Myocyte (in vitro differentiated cells): Measurements from ENCODE around the gene LYVE1. TPM values are rescaled to one million over a fixed set of nuclear protein-coding genes. Genes with fewer than 3 reads are reported as not detected.
A peak's percentile ranks its signal among the peaks of the same experiment; 100 is the strongest.
"Not testable (repeated sequence)": the region's sequence is repeated elsewhere in the genome, so short reads cannot be mapped to it uniquely, and the experiment has no call there.

ENCODE experiments used
- DNase-seq: peaks from one replicate; pipeline ENCODE4 v3.0.0-alpha.2; 2012; ENCODE audit warnings: low read depth
- polyA plus RNA-seq: library from polyadenylated mRNA; unstranded; fragments of >200 nt; gene quantifications from one replicate; pipeline ENCODE4 v1.2.1, GENCODE V29; 2012; ENCODE audit warnings: missing spikeins
- total RNA-seq: library from RNA; depleted of rRNA; stranded (reverse); fragments of >200 nt; gene quantifications from 2 replicates; pipeline ENCODE4 v1.2.3, GENCODE V29; 2014

Gene LYVE1, protein sequence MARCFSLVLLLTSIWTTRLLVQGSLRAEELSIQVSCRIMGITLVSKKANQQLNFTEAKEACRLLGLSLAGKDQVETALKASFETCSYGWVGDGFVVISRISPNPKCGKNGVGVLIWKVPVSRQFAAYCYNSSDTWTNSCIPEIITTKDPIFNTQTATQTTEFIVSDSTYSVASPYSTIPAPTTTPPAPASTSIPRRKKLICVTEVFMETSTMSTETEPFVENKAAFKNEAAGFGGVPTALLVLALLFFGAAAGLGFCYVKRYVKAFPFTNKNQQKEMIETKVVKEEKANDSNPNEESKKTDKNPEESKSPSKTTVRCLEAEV
- total RNA-seq = not detected in 2 replicates
- not detected for polyA plus RNA-seq

GRCh38 chr11:10568486-10568941, at the start of gene LYVE1:
Gene LYVE1 (minus strand): TSS chr11:10568665. CDS start chr11:10568532, 133 bp downstream.
- DNase-seq = no peak

- DNase-seq = no peak
Observed at GRCh38 chr11:10617551-10617950, 49.1 kb upstream of the LYVE1 start.

GRCh38 chr11:10611979-10612862, 43.8 kb upstream of the LYVE1 start:
- DNase-seq = no peak

GRCh38 chr11:10609636-10610035, 41.2 kb upstream of the LYVE1 start:
- no peak for DNase-seq

DNA sequence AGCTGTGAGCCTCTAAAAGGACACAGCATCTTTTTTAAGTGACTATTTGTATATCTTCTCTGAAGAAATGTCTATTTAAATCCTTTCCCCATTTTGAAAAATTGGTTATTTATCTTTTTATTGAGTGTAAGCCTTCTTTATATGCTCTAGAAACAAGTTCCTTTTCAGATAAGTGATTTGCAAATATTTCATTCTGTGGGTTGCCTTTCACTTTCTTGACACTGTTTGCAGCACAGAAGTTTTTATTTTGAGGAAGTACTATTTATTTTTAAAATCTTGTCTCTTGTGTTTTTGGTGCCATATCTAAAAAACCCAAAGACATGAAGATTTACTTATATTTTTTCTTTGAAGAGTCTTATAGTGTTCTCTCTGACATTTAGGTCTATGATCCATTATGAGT, 40.1 kb upstream of the LYVE1 start:
- DNase-seq = no peak

GRCh38 chr11:10607462-10608132, 39.1 kb upstream of the LYVE1 start:
- no peak for DNase-seq

- DNase-seq = no peak
Observed at GRCh38 chr11:10606536-10607208, 38.2 kb upstream of the LYVE1 start.

DNA sequence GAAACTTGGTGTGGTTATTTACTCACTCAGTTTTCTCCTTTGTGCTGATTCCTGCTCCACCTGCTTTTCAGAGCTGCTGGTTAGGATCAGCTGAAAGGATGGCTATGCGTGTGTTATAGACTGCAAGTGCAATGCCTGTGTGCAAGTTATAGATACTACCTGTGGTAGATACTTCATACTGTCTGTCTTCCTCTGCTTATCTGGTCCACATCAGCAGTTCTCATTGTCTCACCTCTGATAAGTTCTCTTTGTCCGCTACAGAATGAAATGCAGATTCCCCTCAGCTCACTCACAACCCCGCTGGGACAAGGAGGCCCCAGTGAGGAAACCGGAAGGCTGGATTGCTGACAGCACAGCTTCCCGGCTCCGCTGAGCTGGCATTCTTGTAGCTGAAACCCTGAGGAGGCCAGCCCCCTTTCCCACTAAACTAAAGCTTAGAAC, 37.5 kb upstream of the LYVE1 start:
- DNase-seq = peak; percentile 72

GRCh38 chr11:10604798-10605197, 36.3 kb upstream of the LYVE1 start:
- DNase-seq = no peak

GRCh38 chr11:10604340-10604748, 35.9 kb upstream of the LYVE1 start:
- DNase-seq = peak; percentile 77

GRCh38 chr11:10603721-10604297, 35.3 kb upstream of the LYVE1 start:
- no peak for DNase-seq

- DNase-seq = no peak
Observed at GRCh38 chr11:10602945-10603344, 34.5 kb upstream of the LYVE1 start.

- DNase-seq = no peak
Observed at GRCh38 chr11:10602366-10602765, 33.9 kb upstream of the LYVE1 start.

DNA sequence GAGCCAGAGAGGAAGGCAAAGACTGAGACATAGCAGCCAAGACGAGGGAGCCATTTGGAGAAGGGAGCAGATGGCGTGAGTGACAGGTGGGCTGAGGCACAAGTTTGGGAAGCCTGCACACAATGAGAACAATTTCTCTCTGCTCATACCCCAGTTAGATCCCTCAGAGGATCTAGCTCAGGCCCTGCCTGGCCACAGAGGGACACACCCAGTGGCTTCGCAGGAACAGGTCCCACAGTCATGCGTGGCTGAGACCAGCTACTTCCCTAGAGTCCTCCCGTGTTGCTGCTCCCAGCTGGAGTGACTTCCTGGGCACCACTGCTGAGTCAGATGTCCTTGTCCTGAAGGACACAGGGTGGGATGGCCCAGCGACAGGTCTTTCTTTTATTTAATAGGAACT, 33.4 kb upstream of the LYVE1 start:
- DNase-seq = peak; percentile 95

GRCh38 chr11:10600570-10601248, 32.2 kb upstream of the LYVE1 start:
- DNase-seq = peak; percentile 94

DNA sequence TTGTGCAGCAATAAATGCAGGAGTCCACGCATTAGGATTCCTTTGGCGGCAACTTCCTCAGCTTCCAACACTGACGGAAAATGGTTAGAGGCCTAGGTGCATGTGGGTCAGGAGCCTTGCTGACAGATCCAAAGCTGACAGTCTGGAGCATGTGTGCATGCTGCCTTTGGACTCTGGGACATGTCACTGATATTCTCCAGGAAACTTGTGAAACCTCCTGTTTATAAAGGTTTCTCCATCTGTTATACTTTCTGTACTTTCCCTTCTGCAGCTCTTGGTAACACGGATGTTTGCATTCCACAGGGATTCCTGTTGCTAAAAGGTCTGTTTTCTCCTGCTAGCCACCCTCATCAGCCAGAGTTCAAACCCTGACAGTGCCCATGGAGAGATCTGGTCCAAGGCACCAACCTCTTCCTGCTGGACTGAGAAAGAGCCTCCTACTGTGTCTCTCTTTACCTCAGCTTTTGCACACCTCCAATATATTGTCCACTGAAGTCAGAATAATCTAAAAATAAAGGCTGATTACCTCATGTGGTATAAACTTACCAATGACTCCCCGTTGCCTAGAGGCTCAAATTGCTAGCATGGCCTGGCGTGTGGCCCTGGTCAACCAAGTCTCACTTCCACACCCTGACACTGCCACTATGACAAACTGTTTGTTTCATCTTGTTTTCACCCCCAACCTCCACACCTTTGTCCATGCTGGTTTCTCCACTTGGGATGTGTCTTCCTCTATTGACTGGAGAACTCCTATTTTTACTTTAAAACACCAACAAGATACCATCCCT, 31.1 kb upstream of the LYVE1 start:
- DNase-seq = peak; percentile 83

DNA sequence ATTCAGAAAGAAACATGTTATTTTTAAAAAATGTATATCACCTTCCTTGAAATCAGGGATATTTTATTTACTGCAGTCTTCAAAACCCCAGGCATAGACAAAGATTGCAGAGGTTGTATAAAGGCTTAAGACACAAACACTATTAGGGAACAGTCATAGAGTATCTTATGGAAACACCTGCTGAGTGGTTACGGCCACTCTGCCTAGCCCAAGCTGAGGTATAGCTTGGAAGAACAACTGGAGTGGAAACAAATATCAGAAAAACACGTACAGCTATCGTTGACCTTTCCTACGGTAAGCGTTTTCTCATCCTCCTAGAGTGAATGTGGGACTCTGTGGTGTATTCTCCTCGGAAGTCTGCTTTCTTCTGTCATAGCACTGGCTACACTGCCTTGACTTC, 30.4 kb upstream of the LYVE1 start:
- DNase-seq = no peak

DNA sequence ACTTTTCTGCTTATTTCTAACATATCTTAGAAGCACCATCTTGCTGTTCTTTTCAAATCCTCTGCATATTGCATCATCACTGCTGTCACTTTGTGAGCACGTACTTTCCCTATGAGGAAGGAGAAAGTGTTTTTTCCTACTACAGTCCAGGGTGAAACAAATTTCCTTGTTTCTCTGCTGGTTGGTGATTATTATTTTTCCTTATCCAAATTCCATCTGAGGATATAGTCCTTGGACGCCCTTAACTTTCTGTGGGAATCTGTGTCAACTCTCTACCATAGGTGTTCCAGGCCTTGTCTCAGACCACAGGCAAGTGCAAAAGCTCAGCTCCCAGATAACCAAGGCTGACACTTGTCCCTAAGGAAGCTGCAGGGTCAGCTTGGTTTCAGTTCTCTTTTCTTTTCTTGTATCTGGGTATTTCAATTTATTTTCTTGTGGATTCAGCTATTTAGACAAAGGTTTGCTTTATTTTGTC, 29.4 kb upstream of the LYVE1 start:
- DNase-seq = no peak

DNA sequence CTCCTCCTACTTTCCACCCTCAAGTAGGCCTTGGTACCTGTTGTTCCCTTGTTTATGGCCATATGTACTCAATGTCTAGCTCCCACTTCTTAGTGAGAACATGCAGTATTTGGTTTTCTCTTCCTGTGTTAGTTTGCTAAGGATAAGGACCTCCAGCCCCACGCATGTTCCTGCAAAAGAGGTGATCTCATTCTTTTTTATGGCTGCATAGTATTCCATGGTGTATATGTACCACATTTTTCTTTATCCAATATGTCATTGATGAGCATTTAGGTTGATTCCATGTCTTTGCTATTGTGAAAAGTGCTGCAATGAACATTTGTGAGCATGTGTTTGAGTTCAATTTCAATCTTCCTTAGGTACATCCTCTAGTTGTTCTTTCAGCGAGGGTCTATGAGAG, 27.4 kb upstream of the LYVE1 start:
- DNase-seq = not testable (repeated sequence)
